Thoracic aorta (tissue), 2 donors: ENCODE data around the gene ATP2B2. TPM values are rescaled to one million over a fixed set of nuclear protein-coding genes. Genes with fewer than 3 reads are reported as not detected.

ENCODE experiments used
- ATAC-seq: fragments of 150-250 bp; one replicate; pipeline ENCODE4 v1.8.0; 2017; ENCODE audit warnings: low read depth; ENCODE audit not compliant: insufficient number of reproducible peaks, low FRiP score
- DNase-seq: peaks from one replicate; pipeline ENCODE4 v3.0.0-alpha.2; 2020; ENCODE audit warnings: low spot score
- H3K27ac ChIP-seq, 2 donors: fragments of 200-600 bp; sonication (generic); 1 replicate in 1 of 2; 2 replicates in 1 of 2; pipeline ENCODE4 v1.5.1; 2016; ENCODE audit warnings: mild to moderate bottlenecking in 2 of 2, moderate library complexity in 2 of 2
- H3K27me3 ChIP-seq: fragments of 200-600 bp; sonication (generic); replicated peaks from 2 replicates; pipeline ENCODE4 v1.6.0; 2016; ENCODE audit warnings: mild to moderate bottlenecking; ENCODE audit not compliant: insufficient read depth
- H3K36me3 ChIP-seq: fragments of 200-600 bp; sonication (generic); one replicate; pipeline ENCODE4 v1.5.1; 2016
- H3K4me1 ChIP-seq, 2 donors: fragments of 200-600 bp; sonication (generic); 1 replicate in 1 of 2; 2 replicates in 1 of 2; pipeline versions ENCODE4 v1.5.1 to v1.6.0; 2016; ENCODE audit warnings: low read depth in 2 of 2, mild to moderate bottlenecking in 1 of 2; ENCODE audit not compliant: control insufficient read depth in 1 of 2
- H3K4me3 ChIP-seq: fragments of 200-600 bp; sonication (generic); 2 replicates; pipeline ENCODE4 v1.5.1; 2016; ENCODE audit warnings: mild to moderate bottlenecking
- H3K9me3 ChIP-seq: fragments of 200-600 bp; sonication (generic); 2 replicates; pipeline ENCODE4 v1.5.1; 2016
- CTCF ChIP-seq: fragments of 200-600 bp; sonication (generic); IDR thresholded peaks from one replicate; pipeline ENCODE4 v1.5.1; 2019; ENCODE audit warnings: antibody characterized with exemption
- total RNA-seq, 2 donors: library from RNA; depleted of rRNA; stranded (reverse); fragments of >200 nt; gene quantifications; one replicate each; pipeline versions ENCODE4 v1.1.0 to v1.2.3, GENCODE V29; 2016

ATP2B2 gene
- total RNA-seq, 2 donors from 2014 or later, result not detected

GRCh38 chr3:10496121-10496863 lies 9.1 kb downstream of the ATP2B2 start:
- DNase-seq (no peak), ATAC-seq (no peak)
- H3K27ac ChIP-seq, result no peak overlapping the region
- no peaks in the 10 kb centered on the region for H3K4me1 ChIP-seq
- no peaks in the 10 kb centered on the region for H3K36me3 ChIP-seq
- no peaks in the 10 kb centered on the region for H3K27me3 ChIP-seq
- no peaks in the 10 kb centered on the region for H3K9me3 ChIP-seq
- H3K4me3 ChIP-seq, result no peak overlapping the region
- TF ChIP-seq CTCF, result no peak

- DNase-seq, result no peak
- ATAC-seq, result no peak
Observed at GRCh38 chr3:10495614-10496013, 9.8 kb downstream of the ATP2B2 start.

GRCh38 chr3:10495003-10495402 lies 10.4 kb downstream of the ATP2B2 start:
- Histone ChIP-seq H3K4me3 (no peak overlapping the region), H3K27ac (no peak overlapping the region), H3K9me3 (no peaks in the 10 kb centered on the region), H3K36me3 (no peaks in the 10 kb centered on the region), H3K4me1 (no peaks in the 10 kb centered on the region), H3K27me3 (no peaks in the 10 kb centered on the region)
- DNase-seq (no peak), ATAC-seq (no peak)
- TF ChIP-seq CTCF, result no peak

More at GRCh38 chr3:10495614-10496013, 9.8 kb downstream of the ATP2B2 start:
- TF ChIP-seq CTCF, result no peak
- H3K27ac ChIP-seq, result no peak overlapping the region
- no peak overlapping the region for H3K4me3 ChIP-seq
- no peaks in the 10 kb centered on the region for H3K9me3 ChIP-seq
- H3K4me1 ChIP-seq, result no peaks in the 10 kb centered on the region
- no peaks in the 10 kb centered on the region for H3K36me3 ChIP-seq
- no peaks in the 10 kb centered on the region for H3K27me3 ChIP-seq

- DNase-seq (no peak), ATAC-seq (no peak)
- Histone ChIP-seq H3K27me3 (no peaks in the 10 kb centered on the region), H3K4me1 (no peaks in the 10 kb centered on the region), H3K36me3 (no peaks in the 10 kb centered on the region), H3K4me3 (no peak overlapping the region), H3K9me3 (no peaks in the 10 kb centered on the region), H3K27ac (no peak overlapping the region)
- no peak for TF ChIP-seq CTCF
Observed at GRCh38 chr3:10494180-10494579, 11.2 kb downstream of the ATP2B2 start.

- no peaks in the 10 kb centered on the region for H3K9me3 ChIP-seq
- no peak for ATAC-seq
- no peaks in the 10 kb centered on the region for H3K36me3 ChIP-seq
- no peaks in the 10 kb centered on the region for H3K4me1 ChIP-seq
- H3K27me3 ChIP-seq, result no peaks in the 10 kb centered on the region
- H3K27ac ChIP-seq, result no peak overlapping the region
- TF ChIP-seq CTCF, result no peak
- no peak for DNase-seq
- no peak overlapping the region for H3K4me3 ChIP-seq
Observed at GRCh38 chr3:10493202-10493589, 12.2 kb downstream of the ATP2B2 start.
